Sigmoid colon (tissue), 4 donors: ENCODE data around the gene GREB1.

Source experiments
- CTCF ChIP-seq, 4 experiments: fragments of 450-650 bp in 3 of 4; fragments of 200-600 bp in 1 of 4; IDR thresholded peaks; one replicate each; pipeline ENCODE4 v1.5.1; 2016 to 2019; ENCODE audit warnings: antibody characterized with exemption in 4 of 4, mild to moderate bottlenecking in 3 of 4, moderate library complexity in 2 of 4
- POLR2A ChIP-seq, 2 donors: fragments of 450-650 bp; IDR thresholded peaks; one replicate each; pipeline ENCODE4 v1.6.1; 2016; ENCODE audit warnings: antibody characterized with exemption in 2 of 2, mild to moderate bottlenecking in 2 of 2, moderate library complexity in 2 of 2
- POLR2AphosphoS5 ChIP-seq, 4 donors: sonication (generic); formaldehyde crosslinking; IDR thresholded peaks; one replicate each; pipeline ENCODE4 v1.6.1; 2017; ENCODE audit warnings: antibody characterized with exemption in 4 of 4

DNA sequence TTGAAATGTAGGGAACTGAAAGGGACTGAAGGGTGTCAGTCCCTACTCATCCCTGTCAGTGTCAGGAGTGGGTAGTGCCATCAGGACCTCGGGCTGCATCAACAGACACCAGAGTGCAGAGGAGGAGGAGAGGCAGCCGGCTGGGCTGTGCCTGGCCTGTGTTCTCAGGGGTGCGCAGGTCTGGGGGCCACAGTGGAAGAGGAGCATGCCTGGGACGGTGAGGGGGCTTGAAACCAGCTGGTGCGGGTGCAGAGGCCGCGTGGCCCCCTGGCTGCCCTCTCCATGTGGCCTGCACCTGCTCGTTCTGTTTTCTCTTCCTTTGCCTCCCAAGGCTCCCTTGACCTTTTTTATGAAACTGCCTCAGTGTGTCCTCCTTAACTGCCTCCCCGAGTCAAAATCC is 94.8 kb downstream of the GREB1 start:
- TF ChIP-seq CTCF (IDR thresholded peaks at IDR 0.05) = no peak
- no peak for TF ChIP-seq POLR2A (IDR thresholded peaks at IDR 0.05)
- no peak for TF ChIP-seq POLR2AphosphoS5 (IDR thresholded peaks at IDR 0.05)
